HG03432 (cell line): ENCODE measurements around the gene FMO2.

Source experiments
- ATAC-seq: cut with Tn5 transposase; IDR thresholded peaks from one replicate; pipeline ENCODE4 v1.9.1; 2021; ENCODE audit warnings: mild to moderate bottlenecking, moderate library complexity; ENCODE audit not compliant: unreplicated experiment

The FMO2 gene, protein sequence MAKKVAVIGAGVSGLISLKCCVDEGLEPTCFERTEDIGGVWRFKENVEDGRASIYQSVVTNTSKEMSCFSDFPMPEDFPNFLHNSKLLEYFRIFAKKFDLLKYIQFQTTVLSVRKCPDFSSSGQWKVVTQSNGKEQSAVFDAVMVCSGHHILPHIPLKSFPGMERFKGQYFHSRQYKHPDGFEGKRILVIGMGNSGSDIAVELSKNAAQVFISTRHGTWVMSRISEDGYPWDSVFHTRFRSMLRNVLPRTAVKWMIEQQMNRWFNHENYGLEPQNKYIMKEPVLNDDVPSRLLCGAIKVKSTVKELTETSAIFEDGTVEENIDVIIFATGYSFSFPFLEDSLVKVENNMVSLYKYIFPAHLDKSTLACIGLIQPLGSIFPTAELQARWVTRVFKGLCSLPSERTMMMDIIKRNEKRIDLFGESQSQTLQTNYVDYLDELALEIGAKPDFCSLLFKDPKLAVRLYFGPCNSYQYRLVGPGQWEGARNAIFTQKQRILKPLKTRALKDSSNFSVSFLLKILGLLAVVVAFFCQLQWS

DNA sequence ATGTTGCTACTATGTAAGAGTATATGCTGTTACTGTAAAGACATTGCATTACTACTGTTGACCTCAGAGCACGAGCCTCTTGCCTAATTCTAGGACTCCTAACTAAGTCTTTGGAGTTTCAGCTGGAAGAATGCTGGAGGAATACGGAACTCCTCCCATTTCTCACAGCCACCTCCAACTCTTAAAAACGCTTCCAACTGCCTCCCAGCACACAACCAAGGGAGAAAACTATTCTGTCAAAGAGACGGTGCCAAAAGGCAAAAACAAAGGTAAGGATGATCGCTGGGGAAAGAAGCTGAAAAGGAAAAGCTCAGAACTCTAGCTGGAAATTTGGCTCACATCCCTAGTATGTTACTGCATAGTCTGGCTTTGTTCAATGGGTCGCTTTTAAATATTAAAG is at the start of gene FMO2:
TSS of gene FMO2 (plus strand) at position 210 of the 400 bp plus-strand sequence. CDS start 414 bp downstream, outside the sequence.
- no peak for ATAC-seq

DNA sequence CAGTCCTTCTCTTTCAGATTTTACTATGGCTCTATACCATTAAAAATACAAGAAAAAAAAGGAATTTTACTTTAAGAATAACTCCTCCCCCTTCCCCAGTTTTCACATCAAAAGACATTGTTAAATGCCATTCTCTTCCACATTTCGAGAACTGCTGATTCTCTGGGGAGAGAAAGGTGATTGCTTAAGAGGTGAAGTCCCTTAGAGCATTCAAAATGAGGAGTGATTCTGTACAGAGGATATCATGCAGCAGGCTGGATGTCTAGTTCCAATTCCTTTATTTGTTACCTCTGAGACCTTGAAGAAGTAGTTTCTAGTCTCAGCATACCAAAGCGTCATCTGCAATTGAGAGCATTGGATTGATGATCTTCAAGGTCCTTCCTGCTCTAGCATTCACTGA is 47.5 kb upstream of the FMO2 start:
- no peak for ATAC-seq

DNA sequence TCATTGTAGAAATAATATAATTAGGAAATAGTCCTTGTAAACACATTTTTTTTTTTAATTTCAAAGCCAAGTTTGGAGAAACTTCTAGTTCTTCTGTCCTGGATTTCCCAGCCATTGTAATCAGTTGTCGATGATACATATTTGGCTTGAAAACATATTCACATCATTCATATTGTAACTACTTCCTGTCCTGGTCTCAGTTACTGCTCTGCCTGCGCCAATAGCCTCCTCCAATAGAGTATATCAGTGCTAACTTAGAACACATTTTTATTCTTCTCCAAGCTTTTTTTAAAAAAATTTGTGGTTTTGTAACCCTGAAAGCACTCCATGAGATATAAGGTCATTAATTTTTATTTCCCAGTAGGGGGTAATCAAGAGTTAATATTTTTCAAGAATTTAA is 46.1 kb upstream of the FMO2 start:
- no peak for ATAC-seq

DNA sequence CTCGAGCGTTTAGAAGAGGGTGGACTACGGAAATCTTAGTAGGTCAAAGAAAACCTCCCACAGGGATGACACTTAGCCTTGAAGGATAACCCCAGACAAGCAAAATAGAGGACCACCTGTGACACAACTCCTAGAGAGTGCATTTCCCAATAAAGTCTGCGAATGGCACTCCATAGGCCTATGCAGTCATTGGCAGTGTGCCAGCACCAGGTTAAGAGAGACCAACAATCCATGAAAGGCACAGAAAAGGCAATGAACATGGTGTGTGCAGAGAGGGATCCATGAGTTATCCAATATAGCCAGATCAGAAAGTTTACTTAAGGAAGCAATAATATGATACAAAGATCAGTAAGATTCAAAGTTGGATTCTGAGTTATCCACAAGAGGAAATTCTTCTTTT is 45.2 kb upstream of the FMO2 start:
- no peak for ATAC-seq

DNA sequence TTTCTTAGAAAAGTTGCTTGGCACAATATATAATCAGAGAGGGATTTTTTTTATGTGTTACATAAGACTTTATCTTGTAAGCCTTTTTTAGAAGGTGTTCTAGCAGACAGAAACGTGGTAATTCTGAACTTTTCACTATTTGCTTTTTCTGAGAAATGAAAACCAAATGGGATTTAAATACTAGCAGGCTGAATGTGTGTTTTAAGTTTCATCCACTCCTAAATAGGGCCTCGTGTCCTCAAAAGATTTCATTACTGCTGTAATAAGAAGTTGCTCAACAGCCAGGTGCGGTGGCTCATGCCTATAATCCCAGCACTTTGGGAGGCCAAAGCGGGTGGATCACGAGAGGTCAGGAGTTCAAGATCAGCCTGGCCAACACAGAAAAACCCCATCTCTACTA is 44.7 kb upstream of the FMO2 start:
- ATAC-seq = no peak

DNA sequence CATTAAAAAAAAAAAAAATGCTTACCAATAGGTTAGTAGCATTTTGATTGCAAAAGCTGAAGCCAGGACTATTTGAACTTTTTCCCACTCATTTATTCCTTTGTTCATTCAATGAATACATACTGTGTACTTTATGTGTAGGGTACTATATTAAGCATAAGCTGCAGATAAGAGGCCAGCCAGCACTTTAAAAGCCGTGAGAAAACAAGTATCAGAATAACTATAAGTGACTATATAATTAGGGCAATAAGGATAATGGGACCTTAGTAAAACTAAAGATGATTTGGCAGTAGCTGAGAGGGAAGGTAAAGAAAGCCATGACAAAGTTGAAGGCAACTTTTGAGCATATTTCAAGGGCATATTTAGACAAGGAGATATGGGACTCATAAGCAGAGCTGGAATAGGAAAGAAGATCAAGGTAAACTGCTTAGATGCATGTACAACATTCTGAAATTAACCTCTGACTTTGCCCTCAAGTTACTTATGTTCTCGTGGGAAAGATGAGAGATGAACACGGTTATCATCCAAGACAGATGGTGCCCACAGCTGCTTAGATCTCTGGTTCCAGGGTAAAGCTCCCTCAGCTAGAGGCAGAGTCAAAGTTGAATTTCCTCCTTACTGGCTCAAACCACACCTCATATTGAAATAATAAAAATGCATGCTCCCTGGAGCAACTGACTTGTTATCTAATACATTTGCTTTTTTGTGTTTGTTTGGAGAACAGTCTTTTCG is 44.0 kb upstream of the FMO2 start:
- ATAC-seq = no peak

DNA sequence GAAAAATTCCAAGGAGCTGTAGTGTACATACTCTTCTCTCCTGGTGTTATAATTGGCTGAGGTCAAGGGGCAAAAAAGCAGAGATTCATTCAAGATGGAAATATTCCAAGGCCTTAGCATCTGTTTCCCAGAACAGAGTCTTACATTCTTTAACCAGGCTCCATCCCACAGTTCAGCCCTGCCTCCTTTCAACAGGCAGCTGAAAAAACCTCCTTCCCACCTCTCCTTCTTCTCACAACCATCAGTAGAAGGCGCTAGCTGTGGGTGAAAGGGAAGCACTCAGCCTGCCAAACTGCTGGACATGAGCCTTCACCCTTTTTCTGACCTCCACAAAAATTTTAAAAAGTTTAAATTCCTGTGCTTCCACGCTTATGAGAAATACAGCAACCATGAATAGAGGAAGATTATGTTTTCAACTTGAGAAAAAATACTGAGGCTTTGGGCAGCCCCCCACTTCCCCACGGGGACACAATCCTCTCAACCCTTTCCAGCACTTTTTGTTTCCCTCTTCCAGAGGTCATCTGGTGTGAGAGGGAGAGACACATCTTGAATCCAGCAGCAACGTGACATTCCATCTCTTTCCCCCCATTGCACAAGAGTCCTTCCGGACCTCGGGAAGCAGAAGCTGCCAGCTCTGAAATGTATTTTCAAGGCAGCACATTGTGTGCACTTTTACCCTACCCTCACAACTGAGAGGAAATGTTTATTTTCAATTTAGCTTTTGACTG is 43.2 kb upstream of the FMO2 start:
- ATAC-seq = no peak

DNA sequence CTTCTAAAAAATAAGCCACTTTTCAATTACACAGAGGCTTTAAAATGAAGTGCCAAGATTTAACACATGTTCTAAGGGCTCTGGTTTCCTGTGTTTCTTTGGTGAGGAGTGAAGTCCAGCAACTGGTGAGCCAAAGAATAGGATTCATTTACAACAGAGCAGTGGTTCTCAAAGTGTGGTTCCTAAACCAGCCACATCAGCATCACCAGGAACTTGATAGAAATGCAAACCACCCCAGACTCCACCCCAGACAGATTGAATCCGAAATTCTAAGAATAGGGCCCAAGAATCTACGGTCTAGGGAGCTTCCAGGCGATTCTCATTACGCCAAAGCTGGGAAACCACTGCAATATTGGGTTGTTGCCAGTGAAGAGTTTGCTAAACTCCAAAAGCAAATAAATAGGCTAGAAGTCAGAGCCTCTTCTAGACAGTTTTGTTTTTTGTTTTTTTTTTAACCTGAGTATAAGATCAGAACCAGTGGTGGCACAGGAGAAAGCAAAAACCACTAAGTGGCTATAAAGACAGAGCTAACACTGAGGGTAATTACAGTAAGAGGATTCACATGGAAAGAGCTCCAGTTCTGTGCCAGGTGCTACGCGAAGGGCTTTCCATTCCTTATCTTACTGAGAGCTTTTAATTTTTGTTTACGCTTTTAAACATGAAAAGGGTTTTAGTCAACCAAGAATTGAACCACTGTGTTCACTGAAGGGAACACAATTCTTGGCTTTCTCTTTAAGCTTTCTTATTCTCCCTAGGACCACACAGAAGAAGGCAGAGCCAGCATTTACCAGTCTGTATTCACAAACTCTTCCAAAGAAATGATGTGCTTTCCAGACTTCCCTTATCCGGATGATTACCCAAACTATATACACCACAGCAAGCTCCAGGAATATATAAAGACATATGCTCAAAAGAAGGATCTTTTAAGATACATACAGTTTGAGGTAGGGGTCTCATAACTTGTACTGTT is 42.4 kb upstream of the FMO2 start:
- ATAC-seq = no peak

DNA sequence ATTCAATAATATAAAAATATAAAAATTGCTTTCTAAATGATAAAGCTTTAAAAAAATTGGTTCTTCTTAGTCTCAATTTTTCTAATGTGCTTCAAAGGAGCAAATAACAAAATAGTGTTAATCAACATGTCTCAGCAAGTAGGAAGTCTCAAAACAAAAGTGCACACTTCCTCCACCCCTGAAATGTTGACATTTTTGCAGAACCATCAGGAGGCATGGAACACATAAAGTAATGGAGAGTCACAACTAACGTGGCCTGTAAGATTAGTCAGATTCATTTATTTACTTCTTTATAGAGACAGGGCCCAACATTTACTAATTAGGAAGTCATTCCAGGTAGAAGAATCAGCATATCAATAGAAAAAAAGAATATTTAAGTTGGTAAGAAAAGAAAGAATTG is 34.9 kb upstream of the FMO2 start:
- no peak for ATAC-seq

DNA sequence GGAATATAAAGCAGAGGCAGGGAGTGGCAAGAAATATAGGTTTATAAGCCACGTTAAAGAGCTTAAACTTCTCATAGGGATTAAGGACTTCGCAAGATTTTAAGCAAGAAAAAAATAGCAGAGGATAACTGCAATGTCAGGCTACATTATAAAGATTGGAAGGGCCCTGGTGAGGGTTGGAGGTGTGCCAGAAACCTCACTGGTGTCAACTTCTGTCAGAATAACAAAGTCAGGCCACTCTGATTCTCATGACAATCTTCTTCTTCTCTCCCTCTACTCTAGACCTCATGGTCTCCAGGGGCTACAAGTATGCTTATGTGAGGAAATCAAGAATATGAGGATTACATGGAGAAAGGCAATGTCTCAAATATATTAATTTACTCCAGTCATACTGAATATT is 32.6 kb upstream of the FMO2 start:
- no peak for ATAC-seq

DNA sequence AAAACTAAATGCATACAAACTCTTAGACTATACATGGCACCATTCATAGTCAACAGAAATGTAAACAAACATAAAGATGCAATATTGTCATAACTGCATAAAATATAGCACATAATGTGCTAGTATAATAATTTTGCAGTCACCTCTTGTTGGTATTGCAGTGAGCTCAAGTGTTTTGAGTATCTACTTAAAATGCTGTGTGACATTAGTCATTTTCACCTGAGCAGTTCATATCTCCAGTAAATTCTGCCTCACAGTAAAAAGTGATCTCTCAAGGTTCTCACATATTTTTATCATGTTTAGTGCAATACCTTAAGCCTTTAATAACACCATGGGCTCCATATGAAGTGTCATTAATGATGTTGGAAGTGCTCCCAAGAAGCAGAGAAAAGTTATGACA is 29.6 kb upstream of the FMO2 start:
- no peak for ATAC-seq

DNA sequence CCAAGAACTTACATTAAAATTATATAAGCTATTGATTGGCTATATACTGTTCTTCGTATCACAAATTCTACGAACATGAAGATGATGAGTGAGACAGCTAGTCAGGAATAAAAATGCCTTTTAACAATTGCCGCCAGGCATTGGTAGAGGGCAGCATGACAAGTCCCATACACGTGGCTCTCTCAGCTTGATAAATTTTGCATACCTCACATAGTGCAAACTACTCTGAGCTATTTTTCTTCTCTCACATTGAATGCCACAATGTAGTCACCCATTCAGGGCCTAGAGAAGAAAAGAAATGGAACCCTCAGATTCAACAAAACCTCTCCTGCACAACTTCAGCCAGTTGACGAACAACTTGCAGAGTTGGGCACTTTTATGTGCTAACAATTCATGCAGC is 27.0 kb upstream of the FMO2 start:
- no peak for ATAC-seq

DNA sequence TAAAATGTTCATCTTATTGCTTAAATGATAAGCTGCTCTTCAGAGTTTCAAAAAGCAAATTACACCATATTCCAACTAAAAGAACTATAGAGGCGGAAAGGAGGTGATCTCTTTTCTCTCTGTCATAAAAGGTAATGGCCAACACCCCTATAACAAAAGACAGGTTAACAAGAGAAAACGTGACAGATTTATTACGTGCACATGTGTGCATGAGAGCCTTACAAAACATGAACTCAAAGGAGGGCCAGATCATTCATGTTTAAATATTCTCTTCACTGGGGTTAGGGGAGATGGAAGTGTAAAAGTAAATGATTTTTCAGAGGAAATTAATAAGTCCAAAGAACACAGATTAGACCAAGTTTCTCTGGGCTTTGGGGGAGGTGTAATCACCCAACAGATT is 26.5 kb upstream of the FMO2 start:
- ATAC-seq = no peak

DNA sequence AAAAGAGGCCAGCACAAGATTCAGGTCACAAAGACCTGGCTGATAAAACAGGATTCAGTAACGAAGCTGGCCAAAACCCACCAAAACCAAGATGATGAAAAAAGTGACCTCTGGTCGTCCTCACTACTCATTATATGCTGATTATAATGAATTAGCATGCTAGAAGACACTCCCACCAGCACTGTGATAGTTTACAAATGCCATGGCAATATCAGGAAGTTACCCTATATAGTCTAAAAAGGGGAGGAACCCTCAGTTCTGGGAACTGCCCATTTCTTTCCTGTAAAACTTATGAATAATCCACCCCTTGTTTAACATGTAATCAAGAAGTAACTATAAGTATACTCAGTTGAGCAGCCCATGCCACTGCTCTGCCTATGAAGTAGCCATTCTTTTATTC is 26.0 kb upstream of the FMO2 start:
- ATAC-seq = no peak

DNA sequence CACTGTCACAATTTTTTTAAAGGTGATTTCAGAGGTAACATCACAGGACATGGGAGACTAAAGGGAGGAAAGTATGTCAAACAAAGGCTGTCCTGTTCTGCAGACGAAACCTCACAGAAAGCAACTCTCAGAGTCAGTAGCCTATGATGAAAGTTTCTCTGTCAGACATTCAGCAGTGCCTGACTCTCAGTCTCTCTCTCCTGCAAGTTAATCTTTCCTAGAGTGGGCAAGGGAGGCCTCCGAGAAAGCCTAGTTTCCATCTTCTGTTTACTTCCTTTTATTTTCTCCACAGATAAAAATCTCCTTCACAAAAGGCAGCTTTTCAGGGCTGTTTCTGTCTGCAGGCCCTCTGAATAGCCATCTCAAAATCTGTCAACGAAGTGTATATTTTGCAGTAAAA is 24.9 kb upstream of the FMO2 start:
- ATAC-seq = peak; percentile 81

DNA sequence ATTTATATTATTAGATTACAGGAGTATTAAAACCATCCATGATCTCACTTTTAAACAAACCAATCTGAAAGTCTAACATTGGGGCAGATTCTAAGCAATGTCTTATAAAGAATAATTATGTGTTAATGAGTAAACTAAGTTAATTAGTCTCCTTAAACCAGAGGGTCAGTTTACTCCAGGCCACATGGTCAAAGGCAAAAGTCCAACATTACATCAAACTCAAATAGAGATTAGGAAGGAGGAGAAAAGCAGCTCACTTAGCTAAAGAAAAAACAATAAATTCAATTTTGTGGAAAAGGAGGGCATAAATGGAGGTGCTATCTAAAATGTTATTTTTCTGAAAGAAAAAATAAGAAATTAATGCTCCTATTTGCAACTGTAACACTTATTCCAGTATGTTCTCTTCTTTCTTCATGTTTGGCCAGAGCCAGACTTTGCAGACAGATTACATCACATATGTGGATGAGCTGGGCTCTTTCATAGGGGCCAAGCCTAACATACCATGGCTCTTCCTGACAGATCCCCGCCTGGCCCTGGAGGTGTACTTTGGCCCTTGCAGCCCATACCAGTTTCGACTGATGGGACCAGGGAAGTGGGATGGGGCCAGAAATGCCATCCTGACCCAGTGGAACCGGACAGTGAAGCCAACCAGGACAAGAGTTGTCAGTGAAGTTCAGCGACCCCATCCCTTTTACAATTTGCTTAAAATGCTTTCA is 24.3 kb upstream of the FMO2 start:
- ATAC-seq = peak; percentile 16

DNA sequence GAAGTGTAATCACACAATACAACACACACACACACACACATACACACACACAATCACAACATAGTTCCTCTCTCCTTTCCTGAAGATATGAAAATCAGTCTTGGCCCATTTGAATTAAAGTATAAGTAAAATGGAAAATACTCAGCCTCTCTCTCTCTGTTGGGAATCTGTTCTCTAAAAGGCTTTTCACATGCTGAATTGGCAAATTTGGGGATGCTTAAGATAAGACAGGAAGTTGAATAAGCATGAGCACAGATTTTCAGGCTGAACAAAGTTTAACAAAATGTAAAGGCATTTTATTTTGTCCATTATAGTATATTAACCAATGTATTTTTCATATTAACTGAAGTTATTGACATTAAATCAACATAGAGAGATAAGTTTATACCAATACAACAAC is 23.7 kb upstream of the FMO2 start:
- no peak for ATAC-seq

DNA sequence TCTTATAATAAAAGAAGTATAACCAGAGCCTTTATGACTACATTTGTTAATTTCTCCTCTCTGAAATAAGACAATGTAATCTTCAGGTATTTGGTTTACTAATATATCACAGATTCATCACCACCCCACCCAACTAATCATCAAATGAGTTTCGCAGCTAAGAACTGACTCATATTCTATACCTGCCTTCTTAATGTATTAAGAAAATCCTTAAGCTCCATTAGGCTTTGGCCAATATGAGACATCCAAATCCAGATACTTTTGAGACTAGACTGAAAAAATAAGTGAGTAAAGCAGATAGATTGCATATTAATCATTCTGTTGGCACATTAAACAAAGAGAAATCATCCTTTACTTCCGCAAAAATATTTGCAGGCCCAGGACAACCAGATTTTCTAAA is 18.7 kb upstream of the FMO2 start:
- ATAC-seq = no peak

DNA sequence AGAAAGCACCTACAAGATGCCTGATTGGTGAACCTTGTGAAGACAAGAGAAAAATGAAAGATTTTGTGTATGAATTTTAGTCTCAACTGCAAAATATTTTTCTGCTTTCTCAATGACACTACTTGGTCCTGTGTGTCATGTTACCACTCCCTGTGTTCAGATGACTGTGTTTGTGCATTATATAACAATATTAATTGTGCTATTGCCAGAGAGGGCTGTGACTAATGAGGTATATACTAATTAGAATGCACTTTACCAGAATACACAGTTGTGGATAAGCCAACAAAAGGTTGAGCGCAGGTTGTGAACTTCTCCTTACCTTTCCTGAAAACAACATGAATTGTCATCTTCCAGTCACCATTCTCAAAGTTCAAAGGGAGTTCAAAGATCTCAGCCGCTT is 17.3 kb upstream of the FMO2 start:
- no peak for ATAC-seq

DNA sequence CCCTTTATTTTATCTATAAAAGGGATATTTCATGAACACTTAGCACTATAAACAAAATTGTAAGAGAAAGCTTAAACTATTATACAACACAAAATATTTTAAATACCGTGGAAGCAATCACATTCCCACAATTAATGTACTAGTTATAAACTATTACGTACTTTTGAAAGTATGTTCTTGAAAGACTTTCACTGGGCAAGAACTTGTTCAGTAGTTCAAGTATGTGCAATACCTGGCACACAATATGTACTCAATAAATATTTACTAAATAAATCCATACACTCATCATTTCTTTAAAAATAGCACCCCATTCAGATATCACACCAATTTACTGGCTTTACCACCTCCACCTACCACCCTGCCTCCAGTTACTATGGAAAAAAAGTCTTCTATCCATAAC is 12.6 kb upstream of the FMO2 start:
- no peak for ATAC-seq
